HG03095 (cell line): Measurements from ENCODE around the gene SMG7.

Source experiments
- ATAC-seq: cut with Tn5 transposase; IDR thresholded peaks from one replicate; pipeline ENCODE4 v1.9.1; 2021; ENCODE audit warnings: moderate library complexity; ENCODE audit not compliant: unreplicated experiment

SMG7 gene

DNA sequence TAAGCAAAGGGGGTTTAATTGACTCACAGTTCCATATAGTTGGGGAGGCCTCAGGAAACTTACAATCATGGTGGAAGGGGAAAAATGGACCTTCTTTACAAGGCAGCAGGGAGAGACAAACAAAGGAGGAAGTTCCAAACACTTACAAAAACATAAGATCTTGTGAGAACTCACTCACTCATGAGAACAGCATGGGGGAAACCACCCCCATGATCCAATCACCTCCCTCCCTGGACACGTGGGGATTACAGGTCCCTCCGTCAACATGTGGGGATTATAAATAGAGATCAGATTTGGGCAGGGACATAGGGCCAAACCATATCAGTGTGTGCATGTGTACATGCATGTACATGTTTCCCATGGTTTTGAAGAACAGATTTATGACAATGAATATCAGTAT is 5.5 kb upstream of the SMG7 start:
- no peak for ATAC-seq

DNA sequence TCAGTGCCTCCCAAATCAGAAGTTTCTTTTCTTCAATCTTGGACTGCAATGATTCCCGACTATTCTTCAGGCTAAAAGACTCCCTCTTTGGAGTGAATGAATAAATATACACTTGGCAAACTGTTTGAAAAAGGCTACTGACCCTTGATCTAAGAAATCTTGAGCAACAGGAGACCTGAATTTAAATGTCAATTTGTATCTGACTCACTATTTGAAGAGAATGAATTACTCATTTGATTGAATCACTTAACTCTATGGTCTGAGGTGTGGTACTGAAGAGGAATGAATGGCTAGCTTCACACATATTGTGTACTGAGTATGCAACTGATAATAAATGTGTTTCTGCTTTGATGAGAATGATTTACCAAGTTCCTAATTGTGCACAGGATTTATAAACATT is 4.6 kb upstream of the SMG7 start:
- ATAC-seq, result no peak

DNA sequence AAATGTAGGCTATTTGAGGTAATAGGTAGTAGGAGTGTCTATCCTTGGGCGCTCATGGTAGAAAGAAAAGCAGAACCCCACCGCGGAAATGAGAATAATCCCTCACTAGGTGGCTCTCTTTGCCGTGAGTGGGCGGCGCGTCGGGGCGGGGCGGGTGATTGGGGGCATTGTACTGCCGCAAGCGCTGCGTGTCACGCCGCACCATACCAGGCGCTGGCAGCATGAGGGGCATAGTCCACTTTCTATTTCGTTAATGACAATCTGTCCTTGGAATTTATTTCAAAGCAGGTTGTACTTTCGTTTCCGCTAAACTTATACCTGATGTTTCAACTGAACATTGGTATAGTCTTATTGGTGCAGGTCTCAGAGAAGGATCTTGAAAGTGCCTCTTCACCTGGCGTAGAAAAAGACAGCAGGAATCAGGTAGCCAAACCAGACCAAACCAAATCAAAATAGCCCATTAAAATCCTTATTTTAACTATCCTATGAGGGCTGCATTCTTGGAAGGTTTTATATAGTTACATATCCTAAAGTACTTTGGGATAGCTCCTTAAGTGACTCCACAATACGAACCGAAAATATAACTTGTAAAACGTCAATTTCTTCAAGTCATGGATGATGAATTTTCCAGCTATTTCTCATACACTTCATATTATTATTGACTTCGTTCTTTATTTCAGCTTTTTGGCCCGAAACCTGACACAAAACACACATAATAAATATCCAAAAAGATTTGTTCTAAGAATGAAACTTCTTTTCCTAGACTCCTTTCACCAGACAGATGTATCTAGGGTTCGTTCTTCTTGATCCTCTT is 1.9 kb upstream of the SMG7 start:
- ATAC-seq, result peak; percentile 46

DNA sequence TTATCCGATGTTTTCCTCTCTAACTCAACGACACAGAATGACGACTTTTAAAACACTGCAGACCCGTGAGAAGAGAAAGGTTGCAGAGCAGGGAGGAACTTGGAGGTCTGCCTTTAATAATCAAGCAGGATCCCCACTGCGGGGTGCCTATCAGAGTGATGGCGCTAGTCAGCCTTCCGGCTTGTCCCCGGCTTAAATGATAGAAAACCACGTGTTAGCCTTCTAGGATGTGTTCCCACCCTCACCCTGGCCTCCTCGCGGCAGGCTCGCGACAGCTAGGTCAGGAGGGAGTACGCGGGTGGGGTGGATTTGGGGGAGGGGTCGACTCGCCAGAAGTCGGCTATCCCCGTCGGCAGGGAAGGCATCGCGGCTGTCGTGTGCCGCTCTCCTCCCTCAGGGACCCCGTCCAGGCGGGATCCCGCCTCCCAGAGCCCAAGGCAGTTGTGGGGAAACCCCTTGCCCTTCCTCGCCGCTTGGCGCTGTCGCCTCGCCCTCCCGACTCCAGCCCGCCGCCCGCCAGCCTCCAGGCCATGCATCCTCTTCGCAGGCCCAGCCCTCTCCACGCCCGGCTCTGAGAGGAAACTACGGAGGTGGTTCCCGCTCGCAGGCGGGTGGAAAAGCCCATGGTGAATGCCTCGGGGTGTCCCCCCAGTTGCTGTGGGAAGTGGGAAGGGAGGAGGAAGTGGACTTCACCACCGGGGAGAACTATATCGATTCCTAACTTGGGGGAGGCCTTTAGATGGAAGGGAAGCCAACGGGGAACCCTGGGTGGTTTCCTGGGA is 1.1 kb upstream of the SMG7 start:
- peak; percentile 23 for ATAC-seq

DNA sequence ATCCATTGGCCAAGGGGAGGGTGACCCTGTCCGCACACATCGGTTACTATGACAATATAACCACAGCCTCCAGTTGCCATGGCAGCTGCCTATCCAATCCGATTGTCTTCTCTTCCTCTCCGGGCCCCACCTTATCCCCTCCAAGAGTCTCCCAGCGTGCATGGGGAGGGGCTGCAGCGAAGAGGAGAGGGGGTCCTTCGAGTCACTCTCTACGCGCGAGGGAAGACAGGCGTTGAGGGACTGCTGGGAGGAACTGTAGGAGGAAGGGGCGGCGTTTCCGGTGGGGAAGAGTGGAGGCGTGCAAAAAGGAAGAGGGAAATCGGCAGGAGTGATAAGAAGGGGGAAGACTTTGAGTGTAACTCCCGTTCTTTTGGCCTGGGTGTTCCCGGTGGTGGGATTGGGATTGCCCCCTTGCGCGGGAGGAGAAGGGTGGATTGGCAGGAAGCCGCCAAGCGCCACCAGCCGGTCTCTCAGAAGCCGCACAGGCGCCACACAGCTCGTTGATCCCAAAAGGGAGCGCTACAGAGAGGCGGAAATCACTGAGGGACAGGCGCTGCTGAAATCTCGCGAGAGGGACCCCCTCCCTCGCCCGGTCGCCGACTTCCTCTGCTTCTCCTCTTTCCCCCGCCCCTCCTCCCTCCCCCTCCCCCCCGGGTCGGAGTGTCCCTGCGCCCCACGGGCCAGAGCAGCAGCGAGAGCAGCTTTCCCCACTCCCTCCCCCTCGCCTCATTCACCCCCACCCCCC is 384 bp upstream of the SMG7 start:
- peak; percentile 41 for ATAC-seq

DNA sequence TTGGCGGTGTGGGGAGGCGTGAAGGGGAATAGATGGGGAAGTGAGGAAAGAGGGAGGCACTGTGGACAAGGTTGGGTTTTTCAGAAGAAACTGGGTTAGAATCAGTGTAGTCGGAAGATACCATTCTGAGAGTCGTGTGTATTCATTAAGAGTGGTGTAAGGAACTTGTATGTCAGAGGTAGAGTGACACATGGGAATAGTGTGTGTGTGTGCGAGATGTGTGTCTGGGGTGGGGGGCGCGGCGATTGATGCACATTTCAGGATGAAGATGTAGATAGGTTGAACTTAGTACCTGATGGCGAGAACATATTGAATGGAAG is 878 bp downstream of the SMG7 start:
- no peak for ATAC-seq

DNA sequence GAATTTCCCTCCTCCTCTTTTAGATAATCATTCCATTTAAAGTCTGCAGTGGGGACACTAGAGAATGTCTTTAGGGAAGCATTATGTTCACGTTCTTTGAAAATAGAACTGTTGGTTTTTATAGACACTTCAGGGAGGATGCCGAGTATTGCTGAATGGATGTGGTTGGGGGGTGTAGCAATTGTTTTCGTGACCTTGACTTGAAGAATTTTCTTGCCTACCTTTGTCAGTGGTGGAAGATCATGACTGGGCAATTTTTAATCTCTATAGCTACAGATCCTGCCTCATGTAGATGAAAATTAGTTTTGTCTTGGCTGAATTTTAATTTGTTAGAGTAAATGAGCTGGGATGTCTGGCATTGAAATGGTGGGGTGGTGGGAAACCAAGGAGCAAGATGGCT is 3.8 kb downstream of the SMG7 start:
- ATAC-seq, result no peak

DNA sequence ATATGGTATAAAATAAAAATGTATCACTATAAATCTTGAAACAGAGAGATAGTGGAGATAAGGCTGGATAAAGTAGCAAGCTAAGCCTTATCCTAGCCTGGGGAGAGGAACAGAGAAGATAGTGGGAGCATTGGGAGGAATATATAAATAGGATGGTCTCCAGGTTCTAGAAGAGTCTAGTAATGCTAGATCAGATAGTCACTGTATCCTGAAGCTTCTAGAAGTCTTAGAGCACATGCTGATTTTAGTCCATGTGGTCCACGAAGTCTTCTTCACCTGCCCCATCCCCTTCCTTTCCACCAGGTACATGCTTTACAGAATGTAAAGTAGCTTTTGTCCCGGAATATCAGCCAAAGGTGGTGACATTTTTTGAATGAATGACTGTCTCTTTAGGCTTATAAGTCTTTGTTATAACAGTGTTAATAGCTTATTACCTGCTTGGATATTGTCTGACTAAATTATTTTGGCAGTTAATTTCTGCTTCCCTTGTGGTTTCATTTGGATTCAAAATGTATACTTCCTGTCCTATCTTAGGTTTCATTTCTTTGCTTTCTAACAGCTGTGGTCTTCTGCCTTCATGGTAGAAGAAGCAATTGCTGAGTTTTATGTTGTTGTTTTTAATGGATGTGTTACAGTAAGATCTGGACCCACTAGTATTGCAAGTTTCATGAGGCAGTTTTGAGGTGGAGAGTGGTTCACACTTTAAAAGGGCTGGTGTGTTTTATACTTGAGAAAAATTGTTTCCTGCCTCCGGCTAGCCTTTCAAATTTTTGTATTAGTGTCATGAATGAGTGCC is 5.9 kb downstream of the SMG7 start:
- no peak for ATAC-seq

DNA sequence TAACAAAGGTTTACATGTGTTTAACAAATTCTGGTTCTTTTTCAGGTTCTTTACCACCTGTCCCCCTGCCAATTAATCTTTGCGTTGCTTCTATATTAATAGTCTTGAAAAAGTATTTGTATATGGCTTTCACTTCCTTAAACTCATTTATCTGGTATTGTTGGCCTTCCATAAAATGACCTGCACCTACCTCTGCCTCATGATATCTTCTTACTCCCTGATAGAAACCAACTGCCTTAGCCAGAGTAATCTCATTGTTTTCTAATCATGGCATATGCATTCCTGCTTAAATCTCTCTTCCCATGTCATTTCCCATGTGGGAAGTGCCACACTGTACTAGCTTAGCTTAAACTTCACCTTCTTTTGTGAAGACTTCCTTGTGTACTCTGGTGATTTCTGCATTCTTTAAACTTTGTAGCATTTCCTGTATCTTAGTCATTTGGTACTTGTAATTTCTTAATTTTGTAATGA is 8.7 kb downstream of the SMG7 start:
- ATAC-seq, result peak; percentile 53

DNA sequence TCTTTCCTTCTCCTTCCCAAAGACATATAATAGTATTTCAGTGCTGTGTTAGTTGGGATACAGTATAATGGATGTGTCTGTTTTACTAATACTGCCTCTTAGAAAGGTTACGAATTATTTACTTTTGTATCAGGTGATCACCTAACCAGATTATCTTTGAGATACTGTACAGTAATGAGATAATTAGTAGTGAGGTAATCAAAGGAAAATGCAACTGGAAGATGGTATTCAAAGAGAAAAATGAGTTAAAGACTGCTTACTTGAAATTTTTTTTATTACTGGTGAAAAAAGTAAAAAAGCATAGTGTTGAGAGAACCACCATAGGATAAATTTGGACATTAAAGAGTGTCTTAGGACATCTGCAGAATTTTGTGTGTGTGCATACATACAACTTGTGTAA is 10.9 kb downstream of the SMG7 start:
- no peak for ATAC-seq

DNA sequence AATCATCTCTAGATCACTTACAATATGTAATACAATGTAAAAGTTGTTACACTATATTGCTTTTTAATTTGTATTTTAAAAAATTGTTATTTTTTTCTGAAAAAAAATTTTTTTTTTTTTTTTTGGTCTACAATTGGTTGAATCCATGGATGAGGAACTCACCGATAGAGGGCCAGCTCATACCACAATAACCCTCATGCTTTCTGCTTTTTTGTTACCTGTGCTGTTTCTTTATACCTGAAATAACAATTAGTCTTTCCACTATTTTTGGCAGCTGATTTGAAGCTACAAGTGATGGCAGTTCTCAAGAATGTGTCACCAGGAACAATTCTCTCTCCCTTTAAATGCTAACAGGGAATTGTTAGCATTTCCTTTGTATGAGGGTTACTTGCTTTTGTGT is 12.0 kb downstream of the SMG7 start:
- ATAC-seq, result no peak

DNA sequence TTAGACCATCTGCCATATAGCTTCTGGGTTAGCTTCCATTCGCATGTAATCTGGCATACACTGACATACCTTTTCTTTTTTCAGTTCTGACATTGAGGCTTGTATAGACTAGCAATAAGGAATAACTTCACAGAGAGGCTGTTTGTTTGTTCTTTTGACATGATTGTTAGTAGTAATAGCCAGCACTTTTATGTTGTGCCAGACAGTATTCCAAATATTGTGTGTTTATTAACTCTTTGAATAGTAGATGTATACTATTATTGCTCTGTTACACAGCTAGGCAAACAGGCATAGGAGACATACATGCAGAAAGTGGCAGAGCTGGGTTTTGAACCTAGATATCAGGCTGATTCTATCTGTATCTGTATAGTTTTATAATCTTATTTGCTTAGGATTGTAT is 12.6 kb downstream of the SMG7 start:
- ATAC-seq, result no peak

DNA sequence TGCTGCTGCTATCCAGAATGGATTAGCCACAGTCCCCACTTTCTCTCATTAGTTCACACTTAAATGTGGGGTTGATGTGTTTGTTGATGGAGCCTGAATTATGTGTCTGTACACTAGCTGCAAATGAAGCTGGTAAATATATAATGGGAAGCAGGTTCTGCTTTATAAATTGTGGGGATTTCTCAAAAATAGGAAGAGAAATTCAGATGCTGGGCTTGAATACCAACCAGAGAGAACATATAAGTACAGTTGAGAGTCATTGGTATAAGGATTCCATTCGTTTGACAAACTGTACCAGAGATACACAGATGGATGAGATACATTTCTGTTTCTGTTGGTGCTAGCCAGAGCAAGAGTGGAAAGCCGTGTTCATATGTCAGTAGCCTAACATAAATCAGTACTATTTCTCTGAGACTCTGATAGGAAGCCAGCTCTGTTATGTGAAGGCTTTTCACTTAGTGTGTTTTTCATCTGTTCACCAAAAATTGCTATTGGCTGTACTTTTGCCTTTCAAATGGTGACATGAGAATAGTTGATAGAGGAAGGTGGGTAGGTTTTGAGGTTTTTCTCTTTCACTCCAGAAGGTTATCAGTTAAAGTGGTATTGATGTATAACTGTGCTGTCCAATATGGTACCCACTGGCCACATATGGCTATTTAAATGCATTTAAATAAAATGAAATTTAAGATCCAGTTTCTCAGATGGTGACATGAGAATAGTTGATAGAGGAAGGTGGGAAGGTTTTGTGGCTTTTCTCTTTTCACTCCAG is 15.6 kb downstream of the SMG7 start:
- no peak for ATAC-seq

DNA sequence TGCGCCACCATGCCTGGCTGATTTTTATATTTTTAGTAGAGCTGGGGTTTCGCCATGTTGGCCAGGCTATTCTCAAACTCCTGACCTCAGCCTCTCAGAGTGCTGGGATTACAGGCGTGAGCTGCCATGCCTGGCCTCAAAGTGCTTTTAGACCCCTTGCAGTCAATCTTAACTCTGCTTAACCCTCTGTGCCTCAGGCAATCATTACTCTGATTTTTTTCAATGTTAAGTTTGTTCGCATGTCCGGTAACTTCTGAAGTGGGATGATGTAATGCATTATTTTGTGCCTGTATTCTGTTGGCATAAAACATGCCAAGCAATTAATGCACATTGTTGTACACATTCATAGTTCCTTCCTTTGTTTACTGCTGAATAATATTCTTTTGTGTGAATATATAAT is 18.6 kb downstream of the SMG7 start:
- no peak for ATAC-seq

DNA sequence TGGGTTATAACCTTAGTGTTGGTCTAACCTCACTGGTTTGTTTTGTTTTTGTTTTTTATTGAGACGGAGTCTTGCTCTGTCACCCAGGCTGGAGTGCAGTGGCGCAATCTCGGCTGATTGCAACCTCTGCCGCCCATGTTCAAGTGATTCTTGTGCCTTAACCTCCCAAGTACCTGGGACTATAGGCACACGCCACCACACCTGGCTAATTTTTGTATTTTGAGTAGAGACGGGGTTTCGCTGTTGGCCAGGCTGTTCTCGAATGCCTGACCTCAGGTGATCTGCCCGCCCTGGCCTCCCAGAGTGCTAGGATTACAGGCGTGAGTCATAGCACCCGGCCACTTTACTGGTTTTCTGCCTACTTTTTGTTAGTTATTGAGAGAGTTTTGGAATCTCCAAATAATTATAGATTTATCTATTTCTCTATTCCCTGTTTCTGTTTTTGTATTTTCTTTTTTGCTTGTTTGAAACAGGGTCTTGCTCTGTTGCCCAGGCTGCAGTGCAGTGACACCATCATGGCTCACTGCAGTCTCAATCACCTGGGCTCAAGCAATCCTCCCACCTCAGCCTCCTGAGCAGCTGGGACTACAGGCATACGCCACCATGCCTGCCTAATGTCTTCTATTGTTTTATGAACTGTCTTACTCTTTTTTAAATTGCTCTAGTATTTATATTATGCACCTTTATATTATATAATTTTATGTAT is 21.4 kb downstream of the SMG7 start:
- no peak for ATAC-seq

DNA sequence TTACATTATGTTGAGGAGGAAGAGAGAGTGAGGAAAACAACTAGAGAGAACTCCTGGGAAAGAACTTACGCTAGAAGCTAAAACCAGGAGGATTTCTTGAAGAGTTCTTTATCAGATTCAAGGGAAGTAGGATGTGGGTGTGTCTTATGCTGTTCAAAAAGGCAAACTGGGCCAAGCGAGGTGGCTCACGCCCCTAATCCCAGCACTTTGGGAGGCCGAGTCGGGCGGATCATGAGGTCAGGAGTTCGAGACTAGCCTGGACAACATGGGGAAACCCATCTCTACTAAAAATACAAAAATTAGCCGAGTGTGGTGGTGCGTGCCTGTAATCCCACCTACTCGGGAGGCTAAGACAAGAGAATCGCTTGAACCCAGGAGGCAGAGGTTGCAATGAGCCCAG is 23.1 kb downstream of the SMG7 start:
- no peak for ATAC-seq

DNA sequence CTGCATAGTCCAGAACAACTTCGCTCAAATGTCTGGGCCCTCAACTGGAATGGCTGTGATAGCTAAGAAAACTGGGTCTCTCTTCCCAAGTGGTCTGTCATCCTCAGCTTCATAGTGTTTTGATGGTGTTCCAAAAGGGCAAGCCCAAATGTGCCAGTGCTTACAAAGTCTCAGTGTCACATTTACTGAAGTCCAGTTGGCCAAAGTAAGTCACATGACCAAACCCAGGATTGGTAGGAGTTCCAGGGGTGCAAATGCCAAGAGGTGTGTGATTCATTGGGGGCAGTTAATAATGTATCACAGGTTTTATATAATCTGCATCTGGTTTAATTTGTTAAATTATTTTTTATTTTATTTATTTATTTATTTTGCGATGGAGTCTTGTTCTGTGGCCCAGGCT is 24.9 kb downstream of the SMG7 start:
- no peak for ATAC-seq

DNA sequence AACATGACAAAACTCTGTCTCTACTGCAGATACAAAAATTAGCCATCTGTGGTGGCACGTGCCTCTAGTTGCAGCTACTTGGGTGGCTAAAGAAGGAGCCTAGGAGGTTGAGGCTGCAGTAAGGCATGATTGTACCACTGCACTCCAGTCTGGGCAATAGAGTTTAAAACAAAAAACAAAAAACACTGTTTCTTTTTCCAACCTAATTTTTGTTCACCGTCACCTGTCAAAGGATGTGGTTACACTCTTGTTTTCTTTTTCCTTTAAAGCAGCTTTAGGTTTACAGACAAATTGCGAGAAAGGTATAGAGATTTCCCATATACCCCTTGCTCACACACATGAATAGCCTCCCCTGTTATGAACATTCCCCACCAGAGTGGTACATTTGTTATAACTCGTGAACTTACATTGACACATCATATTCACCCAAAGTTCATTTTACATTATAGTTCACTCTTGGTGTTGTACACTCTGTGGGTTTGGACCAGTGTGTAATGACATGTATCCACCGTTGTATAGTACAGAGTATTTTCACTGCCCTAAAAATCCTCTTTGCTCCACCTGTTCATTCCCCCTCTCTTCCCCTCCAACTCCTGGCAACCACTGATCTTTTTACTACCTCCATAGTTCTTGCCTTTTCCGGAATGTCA is 26.2 kb downstream of the SMG7 start:
- ATAC-seq, result no peak

DNA sequence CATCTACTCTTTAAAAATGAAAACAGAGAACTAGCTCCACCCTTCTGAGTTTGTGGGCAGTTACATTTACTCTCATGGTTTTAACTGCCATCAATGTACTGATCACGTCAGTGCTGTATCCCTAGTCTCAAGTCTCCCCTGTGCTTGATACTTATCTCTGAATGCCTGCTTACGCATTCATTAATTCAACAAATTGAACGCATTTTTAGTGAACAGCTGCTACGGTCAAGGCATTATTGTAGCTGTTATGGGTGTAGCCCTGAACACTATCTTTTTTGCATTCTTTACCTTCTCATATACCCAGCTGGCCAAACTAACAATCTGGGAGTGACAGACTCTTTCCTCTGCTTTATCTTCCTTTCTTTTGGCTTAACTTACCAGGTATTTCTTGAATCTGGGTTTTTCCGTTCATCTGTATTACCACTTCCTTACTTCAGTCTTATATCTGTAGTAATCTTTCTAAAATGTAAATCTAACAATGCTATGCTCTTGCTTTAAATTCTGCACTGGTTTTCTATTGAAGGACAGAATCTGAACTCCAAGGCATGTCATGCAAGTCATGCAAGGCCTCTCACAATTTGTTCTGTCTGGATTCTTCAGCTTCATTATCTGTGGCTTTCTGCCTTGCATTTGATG is 33.3 kb downstream of the SMG7 start:
- no peak for ATAC-seq
